ENCODE data around the gene HCN2. TPM values are rescaled to one million over a fixed set of nuclear protein-coding genes. Genes with fewer than 3 reads are reported as not detected.
"Not testable (repeated sequence)": the region's sequence is repeated elsewhere in the genome, so short reads cannot be mapped to it uniquely, and the experiment has no call there.

The HCN2 gene
- total and polyA plus RNA-seq, 12 donors, result 0.74 to 9.1 (median 3.6) TPM

GRCh38 chr19:604355-604754, 14.7 kb downstream of the HCN2 start:
- H3K36me3 ChIP-seq (replicated peaks in 1 of 2), result no peaks in the 10 kb centered on the region
- no peaks in the 10 kb centered on the region for H3K27me3 ChIP-seq
- TF ChIP-seq POLR2A (IDR thresholded peaks at IDR 0.05), result no peak
- TF ChIP-seq CTCF (IDR thresholded peaks at IDR 0.05), result no peak
- no peak for DNase-seq
- H3K4me1 ChIP-seq (replicated peaks in 1 of 2), result no peaks in the 10 kb centered on the region
- H3K4me3 ChIP-seq, result no peak overlapping the region
- intact Hi-C loops (cut with DNase I), result no loop called here
- H3K9me3 ChIP-seq (replicated peaks in 1 of 3), result no peaks in the 10 kb centered on the region
- H3K27ac ChIP-seq, result no peak overlapping the region
- WGBS, 4 donors, result 68 to 87% (median 80%) methylated on average over 9 to 11 of the region's 11 CpGs

GRCh38 chr19:605061-605971, 15.6 kb downstream of the HCN2 start:
- H3K27me3 ChIP-seq; H3K9me3 ChIP-seq (replicated peaks in 1 of 3); H3K4me3 ChIP-seq; H3K27ac ChIP-seq; intact Hi-C loops (cut with DNase I); DNase-seq; H3K36me3 ChIP-seq (replicated peaks in 1 of 2); H3K4me1 ChIP-seq (replicated peaks in 1 of 2): not testable (repeated sequence)
- WGBS, 4 donors, result 72 to 100% (median 91%) methylated on average over 1 to 30 of the region's 34 CpGs

GRCh38 chr19:607301-608154, 17.8 kb downstream of the HCN2 start:
- Histone ChIP-seq H3K27ac (no peak overlapping the region), H3K4me3 (no peak overlapping the region), H3K4me1 (replicated peaks in 1 of 2) (peaks cover 14 to 15% of the 10 kb centered on the region in 2 donors), H3K36me3 (replicated peaks in 1 of 2) (no peaks in the 10 kb centered on the region), H3K9me3 (replicated peaks in 1 of 3) (no peaks in the 10 kb centered on the region), H3K27me3 (no peaks in the 10 kb centered on the region)
- WGBS, 4 donors, result 85 to 89% (median 87%) methylated on average over 9 to 30 of the region's 30 CpGs
- TF ChIP-seq POLR2A (IDR thresholded peaks at IDR 0.05) (no peak), CTCF (IDR thresholded peaks at IDR 0.05) (no peak)
- DNase-seq, result no peak
- intact Hi-C loops (cut with DNase I), result no loop called here

- H3K36me3 ChIP-seq (replicated peaks in 1 of 2), result no peaks in the 10 kb centered on the region
- 75 to 86% (median 83%) methylated on average over 17 to 30 of the region's 30 CpGs for WGBS, 4 donors
- H3K27ac ChIP-seq, result no peak overlapping the region
- H3K27me3 ChIP-seq, result no peaks in the 10 kb centered on the region
- no peak overlapping the region for H3K4me3 ChIP-seq
- no peak for DNase-seq
- no peaks in the 10 kb centered on the region for H3K9me3 ChIP-seq (replicated peaks in 1 of 3)
- intact Hi-C loops (cut with DNase I), result no loop called here
- TF ChIP-seq POLR2A (IDR thresholded peaks at IDR 0.05) (no peak), CTCF (IDR thresholded peaks at IDR 0.05) (no peak)
- peaks cover 14 to 15% of the 10 kb centered on the region in 2 donors for H3K4me1 ChIP-seq (replicated peaks in 1 of 2)
These were observed 18.7 kb downstream of the HCN2 start for GRCh38 chr19:608155-609003.
